Fibroblast of skin of right quadriceps (primary cell): ENCODE results near the gene SLC9A9.

Source experiments
- DNase-seq: peaks from one replicate; pipeline ENCODE4 v3.0.0-alpha.2; 2013

SLC9A9 gene

DNA sequence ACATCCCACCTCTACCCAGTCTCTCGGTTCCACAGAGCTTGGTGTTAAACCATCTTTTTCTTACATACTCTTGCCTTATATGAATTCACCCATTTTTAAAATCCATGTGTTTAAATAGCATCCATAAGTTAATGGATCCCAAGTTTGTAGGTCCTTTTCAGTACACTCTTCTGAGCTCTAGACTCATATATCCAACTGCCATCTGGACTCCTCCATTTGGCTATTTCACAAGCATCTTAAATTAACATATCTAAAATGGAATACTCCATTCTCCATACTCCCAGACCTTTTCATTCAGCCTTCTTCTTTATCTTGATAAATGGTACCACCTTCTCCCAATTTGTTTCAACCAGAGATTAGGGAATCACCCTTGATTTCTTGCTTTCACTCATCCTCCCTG, 615.3 kb downstream of the SLC9A9 start:
- no peak for DNase-seq

DNA sequence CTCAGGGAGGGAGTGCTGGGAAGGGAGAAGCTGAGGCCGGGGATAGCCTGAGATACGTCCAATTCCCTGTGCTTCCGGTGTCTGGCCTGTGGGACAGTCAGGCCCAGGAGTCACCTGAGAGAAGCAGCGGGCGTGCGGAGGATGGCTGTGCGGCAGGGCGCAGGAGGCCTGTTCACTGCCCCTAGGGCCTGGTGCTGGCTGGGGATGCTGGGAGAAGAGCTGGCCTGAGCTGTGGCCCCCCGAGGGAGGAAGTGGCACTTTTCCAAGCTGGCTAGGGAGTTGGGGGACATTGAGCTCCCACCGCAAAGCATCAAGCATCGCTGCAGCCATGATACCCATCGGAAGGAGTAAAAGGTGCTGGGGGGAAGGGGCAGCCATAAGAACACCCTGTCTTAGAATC, 619.9 kb downstream of the SLC9A9 start:
- DNase-seq, result no peak

DNA sequence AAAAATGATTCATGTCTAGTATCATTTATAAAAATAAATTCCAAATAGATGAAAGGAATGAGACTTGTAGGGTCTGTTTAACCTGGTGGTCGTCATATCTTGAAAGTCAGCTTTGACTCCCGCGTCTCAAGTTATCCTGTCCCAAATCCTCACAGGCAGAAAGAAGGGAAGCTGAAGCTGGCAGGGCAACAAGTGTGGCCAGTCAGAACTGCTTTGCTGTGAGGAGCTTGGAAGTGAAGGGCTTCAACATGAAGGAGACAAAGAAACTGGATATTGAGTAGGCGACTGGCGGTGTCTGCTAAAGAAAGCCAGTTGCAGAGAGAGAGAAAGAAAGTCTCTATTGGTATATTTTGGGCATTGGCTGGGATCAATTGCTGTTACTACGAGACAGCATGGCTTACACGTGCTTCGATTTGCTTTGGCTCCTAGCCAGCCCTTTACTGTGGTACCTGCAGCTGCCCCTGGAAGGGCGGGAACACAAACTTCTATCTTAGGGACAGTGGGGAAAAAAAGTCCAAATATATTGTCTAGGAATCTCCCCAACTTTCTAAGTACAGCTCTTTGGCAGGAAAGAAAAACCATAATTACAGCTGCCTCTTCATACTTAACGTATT, 621.5 kb downstream of the SLC9A9 start:
- DNase-seq, result no peak

DNA sequence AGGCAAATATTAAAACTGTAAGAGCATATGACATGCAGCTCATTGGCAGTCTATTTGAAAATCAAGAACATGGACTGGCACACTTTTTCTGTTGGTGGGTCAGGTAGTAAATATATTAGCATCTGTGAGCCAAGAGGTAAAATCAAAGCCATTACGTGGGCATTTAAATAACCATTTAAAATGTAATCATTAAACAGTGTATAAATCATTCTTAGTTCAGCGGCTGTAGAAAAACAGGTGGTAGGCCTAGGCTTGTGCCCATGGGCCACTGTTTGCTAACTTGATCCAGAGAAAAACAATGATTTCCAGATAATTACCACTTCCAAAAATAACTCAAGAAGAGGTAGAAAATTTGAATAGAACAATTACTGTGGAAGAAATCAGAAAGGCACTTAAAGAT, 623.6 kb downstream of the SLC9A9 start:
- no peak for DNase-seq

DNA sequence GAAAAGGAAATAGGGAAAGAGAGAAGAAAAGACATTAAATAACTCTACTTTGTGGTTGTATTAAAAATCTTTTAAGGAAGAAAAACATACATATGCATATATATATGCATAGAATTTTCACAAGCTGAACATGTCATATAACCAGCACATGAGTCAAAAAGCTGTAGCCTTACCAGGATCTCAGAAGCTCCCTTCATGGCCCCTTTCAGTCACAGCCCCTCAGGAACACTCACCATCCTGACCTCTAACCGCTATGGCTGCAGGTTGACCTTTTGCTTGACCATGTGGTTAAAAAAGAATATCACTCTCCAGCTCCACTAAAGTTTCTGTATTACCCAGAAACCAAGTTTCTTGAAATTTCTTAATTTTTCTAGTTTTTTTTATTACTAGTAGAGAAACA, 625.3 kb downstream of the SLC9A9 start:
- DNase-seq, result no peak

DNA sequence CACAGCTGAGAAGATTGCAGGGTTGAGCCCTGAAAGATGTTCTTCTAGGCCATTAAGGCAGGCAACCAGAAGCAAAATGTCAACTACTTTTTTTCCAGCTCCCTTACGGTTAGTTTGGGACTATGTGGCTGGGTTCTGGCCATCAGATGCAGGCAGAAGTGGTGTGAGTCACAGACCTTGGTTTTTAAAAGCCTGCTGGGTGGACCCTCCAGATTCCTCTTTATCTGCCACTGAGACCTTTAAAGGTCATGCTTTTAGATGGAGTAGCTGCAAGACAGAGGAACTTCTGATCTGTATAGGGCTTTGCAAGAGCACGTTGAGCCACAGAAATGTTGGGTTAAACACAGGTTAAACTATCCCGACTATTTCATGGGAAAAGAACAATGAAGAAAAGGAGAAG, 625.8 kb downstream of the SLC9A9 start:
- no peak for DNase-seq

DNA sequence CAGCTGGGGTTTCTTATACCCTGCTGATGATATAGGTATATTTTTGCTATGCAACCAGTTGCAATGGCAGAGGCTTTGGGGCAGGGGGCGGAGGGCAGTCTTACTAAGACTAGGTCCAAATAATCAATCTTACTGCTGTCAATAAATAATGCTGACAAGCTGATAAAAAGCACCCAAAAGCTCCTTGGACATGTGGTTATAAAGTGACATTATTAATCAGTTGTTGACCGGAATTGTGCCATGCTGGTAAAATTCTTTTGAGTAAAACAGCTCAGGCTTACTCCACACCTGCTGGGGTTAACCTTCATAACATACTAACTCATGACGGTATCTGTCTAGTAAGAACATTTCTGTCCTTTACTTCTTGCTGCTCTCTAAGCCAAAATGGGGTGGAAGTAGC, 626.8 kb downstream of the SLC9A9 start:
- no peak for DNase-seq

DNA sequence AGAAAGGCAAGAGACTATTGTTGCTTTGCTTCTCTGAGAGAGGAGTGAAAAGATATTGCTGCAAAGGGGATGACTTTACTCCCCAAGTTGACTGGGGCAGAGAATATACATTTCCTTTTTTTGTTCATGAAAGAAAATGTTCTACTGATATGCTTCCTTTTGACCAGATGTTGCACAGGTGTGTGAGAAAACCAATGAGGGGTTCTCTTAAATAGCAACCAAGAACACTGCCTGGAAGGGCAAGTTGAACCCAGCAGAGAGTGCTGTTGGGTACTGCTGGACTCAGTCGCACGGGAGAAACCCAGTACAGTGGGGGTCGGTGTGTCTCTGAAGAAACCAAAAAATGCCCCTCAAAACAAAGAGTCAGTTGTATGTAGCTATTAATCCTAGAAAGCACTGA, 627.5 kb downstream of the SLC9A9 start:
- DNase-seq, result no peak

DNA sequence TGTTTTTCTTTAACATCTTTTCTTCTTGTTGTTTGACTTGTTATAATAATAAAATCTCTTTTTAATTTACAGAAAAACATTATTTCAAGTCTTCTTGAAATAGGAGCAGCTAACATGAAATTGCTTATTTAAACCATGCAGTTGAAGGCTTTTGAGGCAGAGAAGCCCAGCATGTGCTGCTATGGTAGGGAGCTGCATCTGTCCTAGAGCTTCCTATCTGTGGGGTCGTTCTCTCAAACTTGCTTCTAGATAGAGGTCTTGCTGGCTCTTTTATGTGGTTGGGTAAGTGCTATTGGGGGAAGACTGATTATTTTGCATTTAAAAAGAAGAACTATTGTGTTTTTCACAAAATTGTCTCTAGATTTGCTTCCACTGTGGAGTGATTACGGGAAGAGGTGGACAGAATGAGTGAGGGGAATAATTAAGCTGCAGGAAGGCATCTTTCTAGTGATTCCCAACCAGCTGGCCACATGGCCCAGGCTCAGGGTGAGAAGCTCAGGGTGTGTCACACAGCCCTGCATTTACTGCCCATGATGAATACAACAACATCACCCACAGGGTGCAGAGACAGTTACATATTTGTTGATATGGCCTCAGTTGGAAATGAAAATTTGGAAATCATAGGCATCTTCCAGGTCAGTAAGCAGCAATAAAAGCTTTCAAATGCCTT, 630.0 kb downstream of the SLC9A9 start:
- DNase-seq, result no peak

DNA sequence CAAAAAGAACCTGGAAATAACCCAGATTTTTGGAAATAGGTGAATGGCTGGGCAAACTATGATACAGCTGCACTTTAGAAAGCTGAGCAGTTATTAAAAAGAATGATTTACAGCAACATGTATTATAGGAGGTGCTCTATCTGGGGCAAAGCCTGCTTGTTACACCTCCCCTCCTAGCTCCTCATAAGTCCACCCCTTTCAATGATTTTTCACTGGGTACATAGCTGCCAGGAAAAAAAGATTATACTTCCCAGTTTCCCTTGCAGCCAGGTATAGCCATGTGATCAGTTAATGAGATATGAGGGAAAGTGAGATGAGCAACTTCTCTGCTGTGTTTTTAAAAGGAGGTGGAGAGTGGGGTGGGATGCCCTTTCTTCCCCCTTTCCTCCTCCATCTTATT, 631.0 kb downstream of the SLC9A9 start:
- DNase-seq, result no peak

DNA sequence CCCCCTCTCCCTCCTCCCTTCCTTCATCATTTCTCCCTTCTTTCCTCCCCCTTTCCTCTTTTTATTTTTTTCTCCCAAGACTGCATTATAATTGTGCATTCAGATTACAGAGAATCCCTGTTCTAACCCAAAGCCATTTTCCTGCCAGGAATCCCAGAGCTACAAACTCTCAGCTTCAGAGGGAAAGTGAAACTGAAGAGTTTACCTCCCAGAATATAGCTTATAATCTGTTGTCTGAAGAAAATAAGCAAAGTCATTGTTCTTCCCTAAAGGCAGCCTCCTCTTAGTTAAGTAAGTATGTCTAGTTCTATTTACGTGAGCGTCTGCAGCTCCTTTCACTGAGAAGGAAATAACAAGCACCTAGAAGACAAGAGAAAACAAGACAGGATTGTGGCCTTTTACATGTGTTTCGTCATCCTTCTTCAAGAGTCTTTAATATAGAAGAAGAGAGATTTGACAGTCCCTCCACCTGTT, 631.5 kb downstream of the SLC9A9 start:
- no peak for DNase-seq
